MCF 10A (cell line): ENCODE results near the gene FAM240A. TPM values are rescaled to one million over a fixed set of nuclear protein-coding genes. Genes with fewer than 3 reads are reported as not detected.

ENCODE experiments used
- BruUV-seq: library from RNA; stranded (reverse); fragments of 400-500 nt; replicated peaks from 2 replicates; lab custom pipeline; 2021; lab: Mats Ljungman, UMichigan
- CTCF ChIA-PET: fragments of 300-600 bp; sonication (Branson Sonifier 250); formaldehyde crosslinking; extraction: SDS; loops from one replicate; lab custom pipeline; 2021; ENCODE audit warnings: antibody characterized with exemption, inconsistent platforms; lab: Yijun Ruan, JAX
- POLR2A ChIA-PET: fragments of 300-600, 350-650 bp; sonication (Branson Sonifier 250); formaldehyde crosslinking; extraction: SDS; loops from one replicate; lab custom pipeline; 2020; ENCODE audit warnings: antibody characterized with exemption, inconsistent platforms; lab: Yijun Ruan, JAX
- DNase-seq: peaks from one replicate; pipeline ENCODE4 v3.0.0-alpha.2; 2018; ENCODE audit not compliant: unreplicated experiment
- H3K27ac Mint-ChIP-seq: one replicate; pipeline ENCODE4 v1.8.0; 2022; ENCODE audit warnings: mild to moderate bottlenecking, low read depth, mixed read lengths; ENCODE audit not compliant: unreplicated experiment
- H3K27me3 Mint-ChIP-seq: one replicate; pipeline ENCODE4 v1.8.0; 2022; ENCODE audit warnings: mixed read lengths; ENCODE audit not compliant: insufficient read depth, unreplicated experiment
- H3K36me3 Mint-ChIP-seq: one replicate; pipeline ENCODE4 v1.8.0; 2022; ENCODE audit warnings: mild to moderate bottlenecking, moderate library complexity, mixed read lengths; ENCODE audit not compliant: insufficient read depth, unreplicated experiment
- H3K4me1 Mint-ChIP-seq: one replicate; pipeline ENCODE4 v1.8.0; 2022; ENCODE audit warnings: mixed read lengths; ENCODE audit not compliant: insufficient read depth, unreplicated experiment
- H3K4me3 Mint-ChIP-seq: one replicate; pipeline ENCODE4 v1.8.0; 2022; ENCODE audit warnings: mild to moderate bottlenecking, moderate library complexity, mixed read lengths; ENCODE audit not compliant: unreplicated experiment
- H3K9me3 Mint-ChIP-seq: one replicate; pipeline ENCODE4 v1.8.0; 2022; ENCODE audit warnings: mixed read lengths; ENCODE audit not compliant: unreplicated experiment
- intact Hi-C: fragments of 100-400 bp; cut with micrococcal nuclease; formaldehyde crosslinking; loops from 2 replicates; pipeline ENCODE4 v1.14.1; 2022
- total RNA-seq: library from RNA; stranded (reverse); gene quantifications from 2 replicates; pipeline ENCODE4 v1.2.3, GENCODE V29; 2022
- TF ChIP-seq, protein P1 (sequence below): fragments of 200-600 bp; IDR thresholded peaks from one replicate; pipeline ENCODE4 v1.8.0; 2022; ENCODE audit warnings: antibody characterized with exemption, mild to moderate bottlenecking; ENCODE audit not compliant: unreplicated experiment

FAM240A gene
- total RNA-seq, 1 experiment from 2014 or later, result not detected

DNA sequence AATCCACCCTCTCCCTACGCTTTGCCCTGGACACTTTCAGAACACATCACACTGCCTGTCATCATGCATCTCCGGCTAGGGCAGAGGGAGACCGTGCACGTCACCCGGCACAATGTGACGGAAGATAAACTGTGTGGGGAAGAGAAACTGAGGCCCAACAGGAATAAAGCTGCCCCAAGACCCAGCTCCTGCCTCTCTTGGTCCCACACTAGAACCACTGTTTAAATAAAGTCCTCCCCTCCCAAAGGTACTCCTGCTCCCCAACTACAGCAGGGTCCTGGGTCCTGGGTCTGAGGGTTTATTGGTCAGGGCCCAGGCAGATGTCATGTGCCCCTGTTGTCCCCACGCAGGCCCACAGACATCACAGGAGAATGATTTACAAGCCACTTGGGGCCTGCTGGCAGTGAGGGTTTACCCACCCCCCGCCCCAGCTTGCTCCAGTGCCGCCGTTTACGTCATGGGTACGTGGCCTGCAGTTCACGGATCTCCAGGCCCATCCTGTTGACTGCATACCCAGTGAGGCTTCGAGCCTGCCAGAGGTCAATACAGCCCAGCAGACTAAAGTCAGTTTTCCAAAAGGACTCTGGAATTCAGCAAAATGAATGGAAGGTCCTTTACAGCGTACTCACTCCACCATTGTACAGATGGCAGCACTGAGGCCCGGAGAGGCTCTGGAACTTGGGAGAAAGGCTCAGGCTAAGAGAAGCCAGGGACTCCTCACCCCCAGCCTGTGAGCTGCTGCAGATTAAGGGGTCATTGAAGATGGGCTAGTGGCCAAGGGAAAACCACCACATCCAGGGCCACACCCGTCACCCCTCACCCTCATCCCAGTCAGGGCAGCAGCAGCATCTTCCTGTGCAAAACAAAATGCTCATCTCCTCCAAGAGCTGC lies 57.9 kb downstream of the FAM240A start:
- no peak for DNase-seq
- intact Hi-C loops, result no loop called here
- ChIA-PET POLR2A (interaction anchor here (0.6 to 3.6 kb wide), 7 partner anchors 9 to 183 kb away, joined by 3 to 27 read pairs (median 5); partner anchors contain the start of gene ALS2CL), CTCF (interaction anchor here (2.2 to 4.1 kb wide), 2 partner anchors 10 to 182 kb away, joined by 9 to 18 read pairs; no protein-coding TSS in a partner anchor)
- no peak overlapping the region for H3K4me3 Mint-ChIP-seq
- TF ChIP-seq, protein P1, sequence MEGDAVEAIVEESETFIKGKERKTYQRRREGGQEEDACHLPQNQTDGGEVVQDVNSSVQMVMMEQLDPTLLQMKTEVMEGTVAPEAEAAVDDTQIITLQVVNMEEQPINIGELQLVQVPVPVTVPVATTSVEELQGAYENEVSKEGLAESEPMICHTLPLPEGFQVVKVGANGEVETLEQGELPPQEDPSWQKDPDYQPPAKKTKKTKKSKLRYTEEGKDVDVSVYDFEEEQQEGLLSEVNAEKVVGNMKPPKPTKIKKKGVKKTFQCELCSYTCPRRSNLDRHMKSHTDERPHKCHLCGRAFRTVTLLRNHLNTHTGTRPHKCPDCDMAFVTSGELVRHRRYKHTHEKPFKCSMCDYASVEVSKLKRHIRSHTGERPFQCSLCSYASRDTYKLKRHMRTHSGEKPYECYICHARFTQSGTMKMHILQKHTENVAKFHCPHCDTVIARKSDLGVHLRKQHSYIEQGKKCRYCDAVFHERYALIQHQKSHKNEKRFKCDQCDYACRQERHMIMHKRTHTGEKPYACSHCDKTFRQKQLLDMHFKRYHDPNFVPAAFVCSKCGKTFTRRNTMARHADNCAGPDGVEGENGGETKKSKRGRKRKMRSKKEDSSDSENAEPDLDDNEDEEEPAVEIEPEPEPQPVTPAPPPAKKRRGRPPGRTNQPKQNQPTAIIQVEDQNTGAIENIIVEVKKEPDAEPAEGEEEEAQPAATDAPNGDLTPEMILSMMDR, result no peak
- BruUV-seq, result no TSS peak
- H3K9me3 Mint-ChIP-seq, result no peaks in the 10 kb centered on the region
- H3K27me3 Mint-ChIP-seq, result no peaks in the 10 kb centered on the region
- H3K27ac Mint-ChIP-seq, result no peak overlapping the region
- peaks cover 26% of the 10 kb centered on the region for H3K36me3 Mint-ChIP-seq
- no peaks in the 10 kb centered on the region for H3K4me1 Mint-ChIP-seq

DNA sequence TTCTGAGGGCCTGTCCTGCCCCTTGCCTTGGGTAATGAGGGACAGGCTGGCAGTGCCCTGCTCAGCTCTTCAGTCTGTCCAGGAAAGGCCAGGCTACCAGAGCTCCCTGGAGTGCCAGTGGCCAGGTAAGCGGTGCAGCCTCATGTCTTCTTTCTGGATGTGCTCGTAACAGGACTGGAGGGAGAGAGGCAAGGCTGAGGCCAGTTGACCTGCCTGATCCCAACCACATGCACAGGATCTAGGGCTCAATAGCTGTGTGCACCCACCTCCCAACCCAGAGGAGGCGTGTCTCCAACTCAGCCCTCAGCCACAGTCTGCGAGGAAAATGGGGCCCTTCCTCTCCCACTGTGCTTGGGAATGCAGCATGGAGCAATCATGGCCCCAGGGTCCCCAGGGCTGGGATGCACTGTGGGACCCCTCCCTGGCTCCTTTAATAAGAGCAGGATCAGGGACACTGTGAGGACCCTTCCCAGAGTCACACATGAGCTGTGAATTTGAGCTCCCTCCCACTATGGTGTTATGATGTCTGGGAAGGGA lies 58.6 kb downstream of the FAM240A start:
- H3K4me3 Mint-ChIP-seq, result no peak overlapping the region
- no peaks in the 10 kb centered on the region for H3K4me1 Mint-ChIP-seq
- peaks cover 33% of the 10 kb centered on the region for H3K36me3 Mint-ChIP-seq
- H3K27me3 Mint-ChIP-seq, result no peaks in the 10 kb centered on the region
- no peaks in the 10 kb centered on the region for H3K9me3 Mint-ChIP-seq
- no peak overlapping the region for H3K27ac Mint-ChIP-seq
- BruUV-seq, result no TSS peak
- DNase-seq, result no peak
- TF ChIP-seq, protein P1, result no peak
- ChIA-PET CTCF (interaction anchor here (0.6 to 4.1 kb wide), 3 partner anchors 10 to 182 kb away, joined by 3 to 18 read pairs (median 9); no protein-coding TSS in a partner anchor), POLR2A (interaction anchor here (1.0 to 3.6 kb wide), 5 partner anchors 8 to 182 kb away, joined by 3 to 27 read pairs (median 6); partner anchors contain the start of gene ALS2CL)
- intact Hi-C loops, result no loop called here

DNA sequence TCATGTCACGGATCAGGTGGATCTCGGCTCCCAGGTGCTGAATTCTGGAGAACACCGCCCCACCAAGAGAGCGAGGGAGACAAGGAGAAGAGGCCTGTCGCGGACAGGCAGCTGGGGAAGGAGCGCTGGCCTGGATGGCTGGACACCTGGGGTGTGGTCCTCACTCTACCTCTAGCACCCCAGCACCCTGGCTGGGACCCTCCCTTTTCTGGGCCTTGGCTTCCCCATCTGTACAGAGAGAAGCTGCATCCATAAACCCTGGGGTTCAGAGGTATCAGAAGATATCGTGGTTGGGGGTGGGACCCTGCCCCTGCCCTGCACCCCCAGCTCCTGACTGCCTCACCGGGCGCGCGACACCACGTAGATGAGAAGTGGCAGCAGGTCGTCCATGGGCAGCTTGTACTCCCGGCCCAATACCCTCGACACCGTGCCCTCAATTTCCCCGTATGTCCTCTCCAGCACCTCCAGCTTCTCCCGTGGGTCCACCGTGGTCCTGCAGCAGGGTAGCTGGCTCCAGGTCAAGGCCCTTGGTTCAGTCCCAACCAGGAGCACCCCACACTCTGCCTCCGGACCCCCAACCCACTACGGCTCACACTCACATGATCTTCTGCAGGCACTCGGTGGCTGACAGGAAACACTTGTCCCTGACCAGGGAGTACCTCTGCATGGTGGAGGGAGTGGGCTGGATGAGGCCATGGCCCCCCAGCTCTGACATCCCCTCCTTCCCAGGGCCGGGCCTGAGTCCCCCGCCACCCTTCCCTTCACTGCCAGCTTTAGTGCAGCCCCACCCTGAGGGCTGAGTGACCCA lies 59.4 kb downstream of the FAM240A start:
- POLR2A ChIA-PET, result interaction anchor here (0.7 to 3.6 kb wide), 4 partner anchors 10 to 200 kb away, joined by 3 to 27 read pairs (median 11); partner anchors contain the start of gene ALS2CL
- Mint-ChIP-seq H3K9me3 (no peaks in the 10 kb centered on the region), H3K4me3 (no peak overlapping the region), H3K4me1 (no peaks in the 10 kb centered on the region), H3K27me3 (no peaks in the 10 kb centered on the region), H3K27ac (no peak overlapping the region), H3K36me3 (peaks cover 41% of the 10 kb centered on the region)
- DNase-seq, result no peak
- TF ChIP-seq, protein P1, result no peak
- intact Hi-C loops, result no loop called here
- CTCF ChIA-PET, result interaction anchor here (0.5 to 4.1 kb wide), 4 partner anchors 11 to 183 kb away, joined by 3 to 18 read pairs (median 6); no protein-coding TSS in a partner anchor
- BruUV-seq, result no TSS peak
